ENCODE measurements around the gene PUS7L. TPM values are rescaled to one million over a fixed set of nuclear protein-coding genes. Genes with fewer than 3 reads are reported as not detected.

PUS7L gene
- total RNA-seq, 1 experiment from 2014 or later = 14.4 TPM

GRCh38 chr12:43805860-43806736, 47.5 kb upstream of the PUS7L start, which contains the start of gene TWF1:
TSS of gene TWF1 (minus strand) at chr12:43806317. CDS start at chr12:43806245, 72 bp downstream.
- Mint-ChIP-seq H3K4me1 (peaks cover 8 to 13% of the 10 kb centered on the region in 2 experiments), H3K36me3 (ENCODE audit: insufficient read depth in 1 of 3, low read depth in 3 of 3) (peaks cover 1 to 18% (median 11%) of the 10 kb centered on the region in 3 experiments), H3K27ac (peak within 1 kb of the TSS; percentile 100), H3K9me3 (no peaks in the 10 kb centered on the region; a peak in 1 of 5 replicates), H3K4me3 (peak within 1 kb of the TSS; percentile 98 to 100), H3K27me3 (ENCODE audit: low read depth) (no peaks in the 10 kb centered on the region)
- H3K4ac ChIP-seq (ENCODE audit: low read depth, low read length) = no peak within 1 kb of the TSS; the same call in 1 of the 2 replicates
- H3K56ac ChIP-seq (ENCODE audit: insufficient read length, low read depth, low read length) = no peak within 1 kb of the TSS
- H3K79me2 ChIP-seq (ENCODE audit: insufficient read depth, low read length) = no peaks in the 10 kb centered on the region; the same call in 1 of the 2 replicates
- no peak within 1 kb of the TSS for H4K91ac ChIP-seq (ENCODE audit: insufficient read length, low read depth, low read length)
- peak within 1 kb of the TSS; percentile 95 for H3K18ac ChIP-seq (ENCODE audit: insufficient read length, low read depth, low read length)
- H2AK5ac ChIP-seq (ENCODE audit: insufficient read length, low read length) = no peak within 1 kb of the TSS
- peak within 1 kb of the TSS; percentile 92 for H3K9ac ChIP-seq (ENCODE audit: extremely low read depth, insufficient read length, low read length)
- H2BK20ac ChIP-seq (ENCODE audit: low read depth, low read length, poor library complexity, severe bottlenecking) = no peak within 1 kb of the TSS
- H3K14ac ChIP-seq (ENCODE audit: insufficient read depth, low read length) = peak within 1 kb of the TSS; percentile 96
- H2AFZ ChIP-seq (ENCODE audit: low read length) = peak within 1 kb of the TSS; percentile 17
- peak within 1 kb of the TSS; percentile 66 for H3K4me2 ChIP-seq (ENCODE audit: insufficient read depth, insufficient read length, low read length)
- no peaks in the 10 kb centered on the region for H3K27me3 ChIP-seq (ENCODE audit: insufficient read depth, low read length)
- no CpG with 5 or more reads among the region's 89 CpGs for WGBS (ENCODE audit: extremely low coverage, insufficient read length, low lambda C conversion rate)
- peak within 1 kb of the TSS; percentile 37 for H3K27ac ChIP-seq (ENCODE audit: insufficient read length, low read depth, low read length)
- DNase-seq = peak; percentile 89
- no peaks in the 10 kb centered on the region for H3K9me3 ChIP-seq (ENCODE audit: control insufficient read depth, low read depth, low read length)
- H3K79me1 ChIP-seq (ENCODE audit: insufficient read depth, low read depth, low read length, poor library complexity, severe bottlenecking) = no peaks in the 10 kb centered on the region
- no peak within 1 kb of the TSS for H4K5ac ChIP-seq (ENCODE audit: insufficient read length, low read depth, low read length)
- H3K23me2 ChIP-seq (ENCODE audit: insufficient read length, low read depth, low read length, poor library complexity, severe bottlenecking) = no peaks in the 10 kb centered on the region
- H2BK12ac ChIP-seq (ENCODE audit: insufficient read length, low read depth, low read length) = no peak within 1 kb of the TSS
- H3K4me1 ChIP-seq (ENCODE audit: insufficient read depth, low read length) = no peaks in the 10 kb centered on the region
- H4K8ac ChIP-seq (replicated peaks; ENCODE audit: insufficient read length, low read depth, low read length) = no peak within 1 kb of the TSS
- no peak within 1 kb of the TSS for H2BK15ac ChIP-seq (ENCODE audit: low read depth, low read length)
- H2BK120ac ChIP-seq (ENCODE audit: low read depth, low read length, poor library complexity, severe bottlenecking) = no peak within 1 kb of the TSS
- TF ChIP-seq, protein P1, sequence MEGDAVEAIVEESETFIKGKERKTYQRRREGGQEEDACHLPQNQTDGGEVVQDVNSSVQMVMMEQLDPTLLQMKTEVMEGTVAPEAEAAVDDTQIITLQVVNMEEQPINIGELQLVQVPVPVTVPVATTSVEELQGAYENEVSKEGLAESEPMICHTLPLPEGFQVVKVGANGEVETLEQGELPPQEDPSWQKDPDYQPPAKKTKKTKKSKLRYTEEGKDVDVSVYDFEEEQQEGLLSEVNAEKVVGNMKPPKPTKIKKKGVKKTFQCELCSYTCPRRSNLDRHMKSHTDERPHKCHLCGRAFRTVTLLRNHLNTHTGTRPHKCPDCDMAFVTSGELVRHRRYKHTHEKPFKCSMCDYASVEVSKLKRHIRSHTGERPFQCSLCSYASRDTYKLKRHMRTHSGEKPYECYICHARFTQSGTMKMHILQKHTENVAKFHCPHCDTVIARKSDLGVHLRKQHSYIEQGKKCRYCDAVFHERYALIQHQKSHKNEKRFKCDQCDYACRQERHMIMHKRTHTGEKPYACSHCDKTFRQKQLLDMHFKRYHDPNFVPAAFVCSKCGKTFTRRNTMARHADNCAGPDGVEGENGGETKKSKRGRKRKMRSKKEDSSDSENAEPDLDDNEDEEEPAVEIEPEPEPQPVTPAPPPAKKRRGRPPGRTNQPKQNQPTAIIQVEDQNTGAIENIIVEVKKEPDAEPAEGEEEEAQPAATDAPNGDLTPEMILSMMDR (conservative IDR thresholded peaks at IDR 0.05) = peak; percentile 51; the same call in 2 of the 3 replicates
- no peak within 1 kb of the TSS for H3T11ph ChIP-seq (ENCODE audit: low read length)
- H3K23ac ChIP-seq (ENCODE audit: insufficient read length, low read depth, low read length) = no peak within 1 kb of the TSS
- no peaks in the 10 kb centered on the region for H4K20me1 ChIP-seq (ENCODE audit: control insufficient read depth, insufficient read depth, insufficient read length)
- no peak within 1 kb of the TSS for H2BK5ac ChIP-seq (ENCODE audit: insufficient read length, low read length)

Data from H9 (cell line).